Breast epithelium (tissue), 4 donors: Measurements from ENCODE around the gene PKIB. TPM values are rescaled to one million over a fixed set of nuclear protein-coding genes. Genes with fewer than 3 reads are reported as not detected.

ENCODE experiments used
- DNase-seq, 2 donors: peaks; one replicate each; pipeline ENCODE4 v3.0.0-alpha.2; 2019; ENCODE audit warnings: low spot score in 2 of 2
- H3K27ac ChIP-seq, 2 donors: fragments of 200-600 bp; sonication (generic) in 1 of 2; one replicate each; pipeline ENCODE4 v1.5.1; 2016 to 2019; ENCODE audit warnings: mild to moderate bottlenecking in 1 of 2
- H3K27me3 ChIP-seq, 2 donors: fragments of 200-600 bp; sonication (generic) in 1 of 2; one replicate each; pipeline versions ENCODE4 v1.5.1 to v1.6.0; 2017 to 2019; ENCODE audit warnings: control low read depth in 1 of 2, mild to moderate bottlenecking in 1 of 2
- H3K36me3 ChIP-seq: fragments of 200-600 bp; one replicate; pipeline ENCODE4 v1.5.1; 2019
- H3K4me1 ChIP-seq, 2 donors: fragments of 200-600 bp; sonication (generic); one replicate each; pipeline ENCODE4 v1.5.1; 2016 to 2019; ENCODE audit warnings: control low read depth in 1 of 2
- H3K4me3 ChIP-seq, 3 donors: fragments of 200-600 bp; sonication (generic); 1 replicate in 2 of 3; 2 replicates in 1 of 3; pipeline ENCODE4 v1.5.1; 2016 to 2019; ENCODE audit warnings: mild to moderate bottlenecking in 3 of 3, moderate library complexity in 2 of 3
- H3K9me3 ChIP-seq, 2 donors: fragments of 200-600 bp; sonication (generic) in 1 of 2; one replicate each; pipeline ENCODE4 v1.5.1; 2016 to 2019; ENCODE audit warnings: control low read depth in 1 of 2
- POLR2A ChIP-seq: fragments of 450-650 bp; IDR thresholded peaks from one replicate; pipeline ENCODE4 v1.6.1; 2016; ENCODE audit warnings: antibody characterized with exemption, mild to moderate bottlenecking, moderate library complexity
- POLR2AphosphoS5 ChIP-seq, 3 donors: sonication (generic); formaldehyde crosslinking; IDR thresholded peaks; one replicate each; pipeline ENCODE4 v1.6.1; 2017; ENCODE audit warnings: antibody characterized with exemption in 3 of 3
- intact Hi-C: fragments of 100-400 bp; cut with DNase I; formaldehyde crosslinking; loops from one replicate; pipeline ENCODE4 v1.15.1; 2023; ENCODE audit warnings: low total_unique reads
- total RNA-seq, 3 donors: library from RNA; depleted of rRNA; stranded (reverse); fragments of >200 nt; gene quantifications; one replicate each; pipeline ENCODE4 v1.1.0, GENCODE V29; 2016
- TF ChIP-seq, protein P1 (sequence below), 3 donors: fragments of 450-650 bp; IDR thresholded peaks; one replicate each; pipeline ENCODE4 v1.5.1; 2016 to 2017; ENCODE audit warnings: antibody characterized with exemption in 3 of 3, mild to moderate bottlenecking in 3 of 3, moderate library complexity in 3 of 3

The PKIB gene
- total RNA-seq, 3 donors from 2014 or later: 1.6 to 33.5 (median 22.3) TPM

DNA sequence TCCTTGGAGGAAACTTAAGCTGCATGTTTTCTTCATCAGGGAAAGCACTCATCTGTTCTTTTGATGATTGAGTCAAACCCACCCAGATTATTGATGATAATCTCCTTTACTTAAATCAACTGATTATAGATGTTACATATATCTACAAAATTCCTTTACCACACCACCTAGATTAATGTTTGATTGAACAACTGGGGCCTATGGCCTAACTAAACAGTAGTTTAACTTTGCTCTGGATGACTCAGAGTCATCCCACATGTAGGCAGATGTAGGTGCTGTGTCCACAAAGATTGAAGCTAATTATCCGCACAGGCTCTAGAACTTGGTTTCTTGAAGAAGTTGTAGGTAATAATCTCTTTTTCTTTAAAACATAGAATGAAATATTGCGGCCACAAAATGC lies 42.2 kb downstream of the PKIB start:
- TF ChIP-seq, protein P1, sequence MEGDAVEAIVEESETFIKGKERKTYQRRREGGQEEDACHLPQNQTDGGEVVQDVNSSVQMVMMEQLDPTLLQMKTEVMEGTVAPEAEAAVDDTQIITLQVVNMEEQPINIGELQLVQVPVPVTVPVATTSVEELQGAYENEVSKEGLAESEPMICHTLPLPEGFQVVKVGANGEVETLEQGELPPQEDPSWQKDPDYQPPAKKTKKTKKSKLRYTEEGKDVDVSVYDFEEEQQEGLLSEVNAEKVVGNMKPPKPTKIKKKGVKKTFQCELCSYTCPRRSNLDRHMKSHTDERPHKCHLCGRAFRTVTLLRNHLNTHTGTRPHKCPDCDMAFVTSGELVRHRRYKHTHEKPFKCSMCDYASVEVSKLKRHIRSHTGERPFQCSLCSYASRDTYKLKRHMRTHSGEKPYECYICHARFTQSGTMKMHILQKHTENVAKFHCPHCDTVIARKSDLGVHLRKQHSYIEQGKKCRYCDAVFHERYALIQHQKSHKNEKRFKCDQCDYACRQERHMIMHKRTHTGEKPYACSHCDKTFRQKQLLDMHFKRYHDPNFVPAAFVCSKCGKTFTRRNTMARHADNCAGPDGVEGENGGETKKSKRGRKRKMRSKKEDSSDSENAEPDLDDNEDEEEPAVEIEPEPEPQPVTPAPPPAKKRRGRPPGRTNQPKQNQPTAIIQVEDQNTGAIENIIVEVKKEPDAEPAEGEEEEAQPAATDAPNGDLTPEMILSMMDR (IDR thresholded peaks at IDR 0.05): no peak
- TF ChIP-seq POLR2AphosphoS5 (IDR thresholded peaks at IDR 0.05): no peak
- TF ChIP-seq POLR2A: no peak
- intact Hi-C loops: no loop called here
- H3K27ac ChIP-seq: no peak overlapping the region
- H3K4me1 ChIP-seq: no peaks in the 10 kb centered on the region
- no peak overlapping the region for H3K4me3 ChIP-seq
- H3K9me3 ChIP-seq: no peaks in the 10 kb centered on the region
- H3K36me3 ChIP-seq: no peaks in the 10 kb centered on the region
- no peaks in the 10 kb centered on the region for H3K27me3 ChIP-seq
- no peak for DNase-seq

DNA sequence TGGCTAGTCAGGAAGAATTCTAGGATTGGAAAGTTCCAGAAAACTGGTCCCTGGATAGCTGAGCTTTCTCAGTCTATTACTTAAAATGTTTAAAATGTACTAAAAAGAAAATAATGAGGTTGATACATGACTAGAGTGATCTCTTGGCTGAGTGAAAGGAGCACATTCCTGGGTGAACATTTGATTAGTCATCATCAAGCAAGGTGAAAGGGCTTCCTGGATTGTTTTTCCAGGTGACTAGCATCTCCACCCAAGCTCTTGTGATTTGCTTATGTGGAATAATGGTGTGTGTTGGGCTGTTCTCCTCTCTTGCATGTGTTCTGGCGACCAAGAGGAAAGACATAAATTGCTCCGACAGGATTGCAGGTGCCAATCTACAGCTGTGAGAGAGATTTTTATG lies 42.9 kb downstream of the PKIB start:
- Histone ChIP-seq H3K27ac (no peak overlapping the region), H3K4me3 (no peak overlapping the region), H3K36me3 (no peaks in the 10 kb centered on the region), H3K4me1 (no peaks in the 10 kb centered on the region), H3K27me3 (no peaks in the 10 kb centered on the region), H3K9me3 (no peaks in the 10 kb centered on the region)
- no peak for DNase-seq
- intact Hi-C loops: no loop called here
- TF ChIP-seq, protein P1 (IDR thresholded peaks at IDR 0.05): no peak
- TF ChIP-seq POLR2A (no peak), POLR2AphosphoS5 (IDR thresholded peaks at IDR 0.05) (no peak)

DNA sequence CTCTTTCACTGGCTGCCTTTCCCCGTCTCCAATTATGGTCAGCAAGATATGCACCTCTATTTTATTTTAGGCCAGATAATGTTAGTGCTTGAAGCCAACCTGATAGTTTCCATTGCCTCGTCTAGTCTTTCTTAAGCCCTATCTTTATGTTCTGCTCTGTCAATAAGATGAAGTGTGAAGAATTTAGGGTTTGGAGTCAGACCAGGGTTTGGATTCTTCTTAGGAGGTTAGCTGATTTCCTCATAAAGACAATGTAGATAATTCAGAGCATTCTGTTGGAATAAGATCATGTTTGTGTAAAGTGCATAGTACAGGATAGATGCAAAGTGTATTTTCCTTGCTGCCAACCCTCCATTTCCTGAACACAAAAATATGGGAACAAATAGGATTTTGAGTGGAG lies 43.8 kb downstream of the PKIB start:
- TF ChIP-seq POLR2A: no peak
- no peak for TF ChIP-seq POLR2AphosphoS5 (IDR thresholded peaks at IDR 0.05)
- TF ChIP-seq, protein P1 (IDR thresholded peaks at IDR 0.05): no peak
- no peak overlapping the region for H3K27ac ChIP-seq

DNA sequence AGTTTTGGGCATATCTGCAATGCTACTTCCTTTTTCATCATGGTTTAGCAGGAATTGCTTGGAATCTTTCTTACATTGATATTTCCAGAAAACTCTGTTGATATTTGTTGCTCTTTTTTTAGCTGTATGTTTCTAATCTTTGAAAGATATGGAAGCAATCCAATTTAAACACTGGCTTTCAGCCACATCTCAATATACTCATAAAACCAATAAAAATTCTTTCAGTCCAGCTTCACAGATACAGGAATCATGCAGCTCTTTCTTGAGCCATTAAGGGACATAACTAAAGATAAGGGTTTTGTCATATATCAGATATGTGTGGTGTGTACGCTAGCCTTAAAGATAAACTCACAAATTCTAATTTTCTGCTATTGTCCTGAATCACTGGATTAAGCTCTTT lies 47.4 kb downstream of the PKIB start:
- no peaks in the 10 kb centered on the region for H3K9me3 ChIP-seq
- intact Hi-C loops: no loop called here
- H3K4me3 ChIP-seq: no peak overlapping the region
- H3K27me3 ChIP-seq: no peaks in the 10 kb centered on the region
- H3K27ac ChIP-seq: no peak overlapping the region
- no peak for DNase-seq
- no peaks in the 10 kb centered on the region for H3K4me1 ChIP-seq
- H3K36me3 ChIP-seq: no peaks in the 10 kb centered on the region
- TF ChIP-seq POLR2A (no peak), POLR2AphosphoS5 (IDR thresholded peaks at IDR 0.05) (no peak)
- TF ChIP-seq, protein P1 (IDR thresholded peaks at IDR 0.05): no peak

More for the DNA sequence above, 43.8 kb downstream of the PKIB start:
- no peak overlapping the region for H3K4me3 ChIP-seq
- intact Hi-C loops: no loop called here
- DNase-seq: no peak
- no peaks in the 10 kb centered on the region for H3K36me3 ChIP-seq
- no peaks in the 10 kb centered on the region for H3K27me3 ChIP-seq
- no peaks in the 10 kb centered on the region for H3K4me1 ChIP-seq
- H3K9me3 ChIP-seq: no peaks in the 10 kb centered on the region

DNA sequence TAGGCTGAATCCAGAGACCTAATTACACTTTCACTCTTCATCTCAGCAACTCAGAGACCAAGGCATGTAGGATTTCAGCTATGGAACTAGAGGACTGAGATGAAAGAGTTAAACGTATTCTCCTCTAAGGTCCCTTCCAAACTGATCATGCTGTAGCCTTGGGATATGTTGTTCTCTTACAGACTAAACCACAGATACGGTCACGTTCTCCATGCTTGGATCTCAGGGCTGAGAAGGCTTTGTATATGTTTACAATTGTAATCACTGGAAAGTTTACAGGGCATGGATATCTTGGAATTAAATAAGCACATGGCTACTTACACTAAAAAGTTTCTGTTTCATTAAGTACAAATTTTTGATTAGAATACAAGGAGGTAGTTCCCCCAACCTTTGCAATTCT lies 50.1 kb downstream of the PKIB start:
- no peak for TF ChIP-seq POLR2A
- no peak for TF ChIP-seq POLR2AphosphoS5 (IDR thresholded peaks at IDR 0.05)
- TF ChIP-seq, protein P1 (IDR thresholded peaks at IDR 0.05): no peak
- DNase-seq: no peak
- intact Hi-C loops: no loop called here
- H3K4me3 ChIP-seq: no peak overlapping the region
- no peaks in the 10 kb centered on the region for H3K27me3 ChIP-seq
- no peaks in the 10 kb centered on the region for H3K4me1 ChIP-seq
- H3K9me3 ChIP-seq: no peaks in the 10 kb centered on the region
- H3K27ac ChIP-seq: no peak overlapping the region
- H3K36me3 ChIP-seq: no peaks in the 10 kb centered on the region
